ENCODE data around the gene CPNE2.

DNA sequence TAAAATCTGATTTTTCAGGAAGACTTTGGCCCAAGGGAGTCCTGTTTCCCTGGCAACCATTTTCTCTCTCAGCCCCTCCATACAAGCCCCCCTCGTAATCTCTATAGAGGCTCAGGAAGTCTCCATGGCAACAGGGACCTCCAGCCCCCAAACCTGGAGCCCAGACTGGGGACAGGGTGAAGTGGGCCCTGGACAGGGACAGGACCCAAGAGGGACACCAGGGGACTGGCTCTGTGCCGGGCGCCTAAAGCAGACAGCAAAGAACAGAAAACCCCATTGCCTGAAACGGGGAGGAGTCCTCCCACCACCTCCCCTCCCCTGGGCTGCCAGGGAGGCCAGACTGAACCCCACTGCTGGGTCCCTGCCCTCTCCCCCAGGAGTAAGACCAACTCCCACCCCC, 40.6 kb downstream of the CPNE2 start:
- TF ChIP-seq, protein P1, sequence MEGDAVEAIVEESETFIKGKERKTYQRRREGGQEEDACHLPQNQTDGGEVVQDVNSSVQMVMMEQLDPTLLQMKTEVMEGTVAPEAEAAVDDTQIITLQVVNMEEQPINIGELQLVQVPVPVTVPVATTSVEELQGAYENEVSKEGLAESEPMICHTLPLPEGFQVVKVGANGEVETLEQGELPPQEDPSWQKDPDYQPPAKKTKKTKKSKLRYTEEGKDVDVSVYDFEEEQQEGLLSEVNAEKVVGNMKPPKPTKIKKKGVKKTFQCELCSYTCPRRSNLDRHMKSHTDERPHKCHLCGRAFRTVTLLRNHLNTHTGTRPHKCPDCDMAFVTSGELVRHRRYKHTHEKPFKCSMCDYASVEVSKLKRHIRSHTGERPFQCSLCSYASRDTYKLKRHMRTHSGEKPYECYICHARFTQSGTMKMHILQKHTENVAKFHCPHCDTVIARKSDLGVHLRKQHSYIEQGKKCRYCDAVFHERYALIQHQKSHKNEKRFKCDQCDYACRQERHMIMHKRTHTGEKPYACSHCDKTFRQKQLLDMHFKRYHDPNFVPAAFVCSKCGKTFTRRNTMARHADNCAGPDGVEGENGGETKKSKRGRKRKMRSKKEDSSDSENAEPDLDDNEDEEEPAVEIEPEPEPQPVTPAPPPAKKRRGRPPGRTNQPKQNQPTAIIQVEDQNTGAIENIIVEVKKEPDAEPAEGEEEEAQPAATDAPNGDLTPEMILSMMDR (IDR thresholded peaks at IDR 0.05) = no peak
- TF ChIP-seq POLR2A (IDR thresholded peaks at IDR 0.05) (no peak), POLR2AphosphoS5 (IDR thresholded peaks at IDR 0.05; ENCODE audit: insufficient read depth in 1 of 2, low read depth in 1 of 2) (no peak)

All from vagina (tissue), 2 donors.